Bronchial epithelial cell (primary cell): ENCODE results near the gene CEP20. TPM values are rescaled to one million over a fixed set of nuclear protein-coding genes. Genes with fewer than 3 reads are reported as not detected.
"Not testable (repeated sequence)": the region's sequence is repeated elsewhere in the genome, so short reads cannot be mapped to it uniquely, and the experiment has no call there.

Experiments used
- DNase-seq: peaks from one replicate; pipeline ENCODE4 v3.0.0-alpha.2; 2010; ENCODE audit warnings: low read depth
- FAIRE-seq: peaks from 2 replicates; lab custom pipeline; 2011; peaks lifted over from hg19 to GRCh38; lab: Jason Lieb, UNC
- H3K27me3 ChIP-seq: 2 replicates; pipeline ENCODE4 v1.5.1; 2011; ENCODE audit warnings: low read length; ENCODE audit not compliant: control insufficient read depth, insufficient read depth
- H3K36me3 ChIP-seq: 2 replicates; pipeline ENCODE4 v1.5.1; 2011; ENCODE audit warnings: low read length; ENCODE audit not compliant: control insufficient read depth, insufficient read depth
- H3K4me3 ChIP-seq: 2 replicates; pipeline ENCODE4 v1.5.1; 2011; ENCODE audit warnings: mild to moderate bottlenecking, low read depth, low read length, control low read depth
- CTCF ChIP-seq: IDR thresholded peaks from 2 replicates; pipeline ENCODE4 v1.5.1; 2011; ENCODE audit warnings: mild to moderate bottlenecking, moderate library complexity, low read length, control low read depth, inconsistent platforms; ENCODE audit not compliant: insufficient read depth, severe bottlenecking
- total RNA-seq: library from RNA; depleted of rRNA; stranded (reverse); fragments of >200 nt; gene quantifications from 2 replicates; pipeline ENCODE4 v1.2.1, GENCODE V29; 2014

CEP20 gene
- total RNA-seq, 1 donor from 2014 or later, result 46.6 TPM

DNA sequence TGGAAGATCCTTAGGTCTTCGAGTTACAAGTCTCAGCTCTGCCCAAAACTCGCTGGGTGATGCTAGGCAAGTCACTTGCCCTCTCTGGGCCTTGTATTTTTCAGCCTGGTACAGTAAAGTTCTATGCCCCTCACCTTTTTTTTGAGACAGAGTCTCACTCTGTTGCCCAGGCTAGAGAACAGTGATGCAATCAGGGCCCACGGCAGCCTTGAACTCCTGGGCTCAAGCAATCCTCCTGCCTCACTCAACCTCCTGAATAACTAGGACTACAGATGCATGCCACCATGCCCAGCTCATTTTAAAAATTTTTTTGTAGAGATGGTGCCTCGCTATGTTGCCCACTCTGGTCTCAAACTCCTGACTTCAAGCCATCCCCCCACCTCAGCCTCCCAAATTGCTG lies 35.4 kb downstream of the CEP20 start:
- no peak for TF ChIP-seq CTCF
- FAIRE-seq, result no peak

GRCh38 chr16:15850555-15850954 lies 37.8 kb downstream of the CEP20 start:
- not testable (repeated sequence) for H3K36me3 ChIP-seq, H3K4me3 ChIP-seq, DNase-seq, H3K27me3 ChIP-seq, FAIRE-seq

More for the DNA sequence above, 35.4 kb downstream of the CEP20 start:
- DNase-seq, result no peak
- Histone ChIP-seq H3K27me3 (peaks cover 20% of the 10 kb centered on the region), H3K4me3 (no peak overlapping the region), H3K36me3 (no peaks in the 10 kb centered on the region)

- Histone ChIP-seq H3K4me3 (no peak overlapping the region), H3K27me3 (no peaks in the 10 kb centered on the region), H3K36me3 (no peaks in the 10 kb centered on the region)
- FAIRE-seq (no peak), DNase-seq (no peak)
- no peak for TF ChIP-seq CTCF
Observed at GRCh38 chr16:15849209-15849981, 39.0 kb downstream of the CEP20 start.

- DNase-seq (no peak), FAIRE-seq (no peak)
- no peak for TF ChIP-seq CTCF
- Histone ChIP-seq H3K36me3 (no peaks in the 10 kb centered on the region), H3K27me3 (no peaks in the 10 kb centered on the region), H3K4me3 (no peak overlapping the region)
Observed at GRCh38 chr16:15847611-15848175, 40.7 kb downstream of the CEP20 start.

DNA sequence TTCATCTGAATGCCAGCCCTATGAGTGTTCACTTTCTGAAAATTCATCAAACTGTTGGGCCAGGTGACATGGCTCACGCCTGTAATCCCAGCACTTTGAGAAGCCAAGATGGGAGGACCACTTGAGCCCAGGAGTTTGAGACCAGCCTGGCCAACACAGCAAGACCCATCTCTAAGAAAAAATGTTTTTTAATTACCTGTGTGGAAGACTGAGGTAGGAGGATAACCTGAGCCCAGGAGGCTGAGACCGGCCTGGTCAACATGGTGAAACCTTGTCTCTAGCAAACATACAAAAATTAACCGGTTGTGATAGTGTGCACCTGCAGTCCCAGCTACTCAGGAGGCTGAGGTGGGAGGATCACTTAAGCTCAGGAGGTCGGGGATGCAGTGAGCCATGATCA lies 41.9 kb downstream of the CEP20 start:
- DNase-seq (no peak), FAIRE-seq (no peak)
- Histone ChIP-seq H3K36me3 (no peaks in the 10 kb centered on the region), H3K4me3 (no peak overlapping the region), H3K27me3 (no peaks in the 10 kb centered on the region)
- TF ChIP-seq CTCF, result no peak

DNA sequence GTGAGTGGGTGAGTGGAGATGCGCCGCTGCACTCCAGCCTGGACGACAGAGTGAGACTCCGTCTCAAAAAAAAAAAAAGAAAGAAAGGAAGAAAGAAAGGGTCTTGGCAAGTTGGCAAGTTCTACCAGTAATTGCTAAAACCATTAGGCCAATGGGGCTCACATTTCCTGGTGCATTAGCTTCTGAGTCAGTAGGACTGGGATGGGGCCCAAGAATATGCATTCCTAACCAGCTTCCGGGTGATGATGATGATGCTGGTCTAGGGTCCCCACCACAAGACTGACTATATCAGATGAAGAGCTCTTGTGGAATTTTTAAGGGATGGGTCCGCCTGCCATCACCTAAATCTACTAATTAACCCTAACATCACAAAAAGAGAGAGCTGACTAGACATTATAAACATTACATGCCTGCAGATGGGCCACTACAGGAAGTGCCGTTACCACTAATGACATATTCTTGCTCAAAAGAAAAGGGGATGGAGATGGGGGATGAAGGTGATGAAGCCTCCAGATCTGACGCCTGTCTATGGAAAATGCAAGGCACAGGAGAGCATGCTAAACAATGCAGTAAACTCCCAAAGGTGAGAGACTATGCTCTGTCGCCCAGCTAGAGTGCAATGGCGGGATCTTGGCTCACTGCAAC lies 44.6 kb downstream of the CEP20 start:
- DNase-seq, result no peak
- H3K4me3 ChIP-seq, result no peak overlapping the region
- H3K27me3 ChIP-seq, result no peaks in the 10 kb centered on the region
- no peak for FAIRE-seq
- no peak for TF ChIP-seq CTCF
- no peaks in the 10 kb centered on the region for H3K36me3 ChIP-seq

GRCh38 chr16:15839204-15839603 lies 49.2 kb downstream of the CEP20 start:
- not testable (repeated sequence) for FAIRE-seq, DNase-seq, H3K4me3 ChIP-seq, H3K27me3 ChIP-seq, H3K36me3 ChIP-seq
